CD4-positive, alpha-beta T cell (primary cell): ENCODE results near the gene KLF15. TPM values are rescaled to one million over a fixed set of nuclear protein-coding genes. Genes with fewer than 3 reads are reported as not detected.
A peak's percentile ranks its signal among the peaks of the same experiment; 100 is the strongest.

Experiments used
- ATAC-seq: fragments of 200-7000 bp; cut with Tn5 transposase; one replicate; pipeline ENCODE4 v1.10.0; 2022; ENCODE audit warnings: mild to moderate bottlenecking; ENCODE audit not compliant: poor library complexity
- CTCF ChIA-PET: fragments of 350-600 bp; sonication (Branson Sonifier 250); formaldehyde crosslinking; loops from one replicate; lab custom pipeline; 2021; ENCODE audit warnings: antibody characterized with exemption, inconsistent platforms; lab: Charles Lee
- POLR2A ChIA-PET: fragments of 350-600 bp; sonication (Branson Sonifier 250); formaldehyde crosslinking; loops from one replicate; lab custom pipeline; 2021; ENCODE audit warnings: antibody characterized with exemption, inconsistent platforms; lab: Charles Lee
- DNase-seq, 14 experiments: peaks; one replicate each; pipeline ENCODE4 v3.0.0-alpha.2; 2013 to 2020; ENCODE audit warnings: mixed read lengths in 2 of 14
- H3K27ac ChIP-seq, 2 donors: one replicate each; pipeline versions ENCODE4 v1.5.1 to v1.7.0; 2013; ENCODE audit warnings: low read length in 2 of 2, low read depth in 1 of 2, mild to moderate bottlenecking in 1 of 2
- H3K27me3 ChIP-seq, 2 experiments: 1 replicate in 1 of 2; 2 replicates in 1 of 2; pipeline versions ENCODE4 v1.6.1 to v1.7.0; 2013; ENCODE audit warnings: low read length in 2 of 2, control low read depth in 1 of 2, mild to moderate bottlenecking in 1 of 2, moderate library complexity in 1 of 2; ENCODE audit not compliant: insufficient read depth in 2 of 2, control insufficient read depth in 1 of 2
- H3K36me3 ChIP-seq: one replicate; pipeline ENCODE4 v1.6.1; 2013; ENCODE audit warnings: low read length, control low read depth; ENCODE audit not compliant: insufficient read depth
- H3K4me1 ChIP-seq: one replicate; pipeline ENCODE4 v1.6.1; 2013; ENCODE audit warnings: low read length, control low read depth; ENCODE audit not compliant: insufficient read depth
- H3K4me3 ChIP-seq: one replicate; pipeline ENCODE4 v1.5.1; 2013; ENCODE audit warnings: mild to moderate bottlenecking, low read length, moderate library complexity
- H3K9me3 ChIP-seq, 2 experiments: 1 replicate in 1 of 2; 2 replicates in 1 of 2; pipeline versions ENCODE4 v1.6.1 to v1.7.0; 2013; ENCODE audit warnings: low read length in 2 of 2, mild to moderate bottlenecking in 2 of 2, control low read depth in 1 of 2, moderate library complexity in 1 of 2; ENCODE audit not compliant: control insufficient read depth in 1 of 2, insufficient read depth in 1 of 2
- H3K27ac Mint-ChIP-seq: one replicate; pipeline ENCODE4 v1.8.0; 2020; ENCODE audit warnings: mixed read lengths
- H3K27me3 Mint-ChIP-seq: one replicate; pipeline ENCODE4 v1.8.0; 2021; ENCODE audit warnings: mixed read lengths
- H3K36me3 Mint-ChIP-seq: one replicate; pipeline ENCODE4 v1.8.0; 2021; ENCODE audit warnings: low read depth, mixed read lengths
- H3K4me1 Mint-ChIP-seq: one replicate; pipeline ENCODE4 v1.8.0; 2021; ENCODE audit warnings: low read depth, mixed read lengths
- H3K4me3 Mint-ChIP-seq: one replicate; pipeline ENCODE4 v1.8.0; 2020; ENCODE audit warnings: mild to moderate bottlenecking, mixed read lengths
- H3K9me3 Mint-ChIP-seq: one replicate; pipeline ENCODE4 v1.8.0; 2020; ENCODE audit warnings: mixed read lengths
- intact Hi-C, 2 experiments: fragments of 100-400 bp; cut with DNase I in 1 of 2; cut with micrococcal nuclease in 1 of 2; formaldehyde crosslinking; loops; one replicate each; pipeline versions ENCODE4 v1.15.1 to v1.9.0; 2023 to 2025; cut with DNase I, micrococcal nuclease
- total RNA-seq, 174 experiments: library from RNA in 2 of 174; stranded (reverse) in 2 of 174; gene quantifications; one replicate each; pipeline ENCODE4 v1.2.3 and lab custom pipeline; 2021 to 2026
- TF ChIP-seq, protein P1 (sequence below): fragments of 200-600 bp; IDR thresholded peaks from one replicate; pipeline ENCODE4 v1.8.0; 2022; ENCODE audit warnings: antibody characterized with exemption, mild to moderate bottlenecking

The KLF15 gene
- total RNA-seq, 2 experiments from 2014 or later = 0.30 TPM; not detected in 1

- POLR2A ChIA-PET = no interaction called here
- no peak overlapping the region for H3K27ac ChIP-seq
- intact Hi-C loops = no loop called here
- H3K4me3 ChIP-seq = no peak overlapping the region
- Mint-ChIP-seq H3K27ac (no peak overlapping the region), H3K4me1 (no peaks in the 10 kb centered on the region), H3K9me3 (no peaks in the 10 kb centered on the region), H3K36me3 (no peaks in the 10 kb centered on the region), H3K4me3 (no peak overlapping the region), H3K27me3 (no peaks in the 10 kb centered on the region)
- no peaks in the 10 kb centered on the region for H3K9me3 ChIP-seq
- H3K36me3 ChIP-seq = no peaks in the 10 kb centered on the region
- TF ChIP-seq, protein P1, sequence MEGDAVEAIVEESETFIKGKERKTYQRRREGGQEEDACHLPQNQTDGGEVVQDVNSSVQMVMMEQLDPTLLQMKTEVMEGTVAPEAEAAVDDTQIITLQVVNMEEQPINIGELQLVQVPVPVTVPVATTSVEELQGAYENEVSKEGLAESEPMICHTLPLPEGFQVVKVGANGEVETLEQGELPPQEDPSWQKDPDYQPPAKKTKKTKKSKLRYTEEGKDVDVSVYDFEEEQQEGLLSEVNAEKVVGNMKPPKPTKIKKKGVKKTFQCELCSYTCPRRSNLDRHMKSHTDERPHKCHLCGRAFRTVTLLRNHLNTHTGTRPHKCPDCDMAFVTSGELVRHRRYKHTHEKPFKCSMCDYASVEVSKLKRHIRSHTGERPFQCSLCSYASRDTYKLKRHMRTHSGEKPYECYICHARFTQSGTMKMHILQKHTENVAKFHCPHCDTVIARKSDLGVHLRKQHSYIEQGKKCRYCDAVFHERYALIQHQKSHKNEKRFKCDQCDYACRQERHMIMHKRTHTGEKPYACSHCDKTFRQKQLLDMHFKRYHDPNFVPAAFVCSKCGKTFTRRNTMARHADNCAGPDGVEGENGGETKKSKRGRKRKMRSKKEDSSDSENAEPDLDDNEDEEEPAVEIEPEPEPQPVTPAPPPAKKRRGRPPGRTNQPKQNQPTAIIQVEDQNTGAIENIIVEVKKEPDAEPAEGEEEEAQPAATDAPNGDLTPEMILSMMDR = no peak
- peak in 1 of 14 experiments; percentile 27 for DNase-seq
- H3K27me3 ChIP-seq = no peaks in the 10 kb centered on the region
- CTCF ChIA-PET = no interaction called here
- H3K4me1 ChIP-seq = no peaks in the 10 kb centered on the region
- ATAC-seq = no peak
Observed at GRCh38 chr3:126349071-126349470, 8.1 kb downstream of the KLF15 start.

DNA sequence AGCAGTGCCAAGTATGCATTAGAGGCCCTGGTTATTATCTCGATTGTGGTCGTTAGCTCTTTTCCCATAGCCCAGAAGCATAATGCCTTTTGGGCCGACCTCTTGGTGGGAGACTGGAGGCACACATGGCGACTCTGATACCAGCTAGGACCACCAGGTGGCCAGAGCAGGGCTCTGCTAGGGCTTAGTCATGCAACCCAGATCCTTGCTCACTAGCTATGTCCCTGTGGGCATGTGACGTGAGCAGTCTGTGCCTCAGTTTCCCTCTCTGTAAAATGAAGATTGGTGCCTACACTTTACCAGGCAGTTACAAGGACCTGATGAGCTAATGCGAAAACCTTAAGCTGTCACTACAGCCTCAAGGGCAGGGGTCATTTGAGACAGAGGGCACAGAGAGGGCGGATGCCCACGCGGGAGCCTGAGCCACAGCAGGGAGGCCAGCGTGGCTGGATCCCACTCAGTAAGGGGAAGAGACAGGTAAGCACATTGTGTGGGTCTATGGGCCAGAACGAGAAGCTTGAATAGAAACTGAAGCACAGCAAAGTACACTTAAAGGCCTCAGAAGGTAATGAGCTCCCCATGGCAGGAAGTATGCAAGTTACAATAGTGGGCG is 8.8 kb downstream of the KLF15 start:
- intact Hi-C loops = no loop called here
- Mint-ChIP-seq H3K27me3 (no peaks in the 10 kb centered on the region), H3K4me1 (no peaks in the 10 kb centered on the region), H3K36me3 (no peaks in the 10 kb centered on the region), H3K27ac (no peak overlapping the region), H3K4me3 (no peak overlapping the region), H3K9me3 (no peaks in the 10 kb centered on the region)
- no peak overlapping the region for H3K4me3 ChIP-seq
- POLR2A ChIA-PET = no interaction called here
- H3K36me3 ChIP-seq = no peaks in the 10 kb centered on the region
- no peak for ATAC-seq
- no peak overlapping the region for H3K27ac ChIP-seq
- DNase-seq = peak in 2 of 14 experiments; percentile 1 to 6
- H3K9me3 ChIP-seq = no peaks in the 10 kb centered on the region
- TF ChIP-seq, protein P1 = no peak
- H3K27me3 ChIP-seq = no peaks in the 10 kb centered on the region
- no peaks in the 10 kb centered on the region for H3K4me1 ChIP-seq
- CTCF ChIA-PET = no interaction called here

DNA sequence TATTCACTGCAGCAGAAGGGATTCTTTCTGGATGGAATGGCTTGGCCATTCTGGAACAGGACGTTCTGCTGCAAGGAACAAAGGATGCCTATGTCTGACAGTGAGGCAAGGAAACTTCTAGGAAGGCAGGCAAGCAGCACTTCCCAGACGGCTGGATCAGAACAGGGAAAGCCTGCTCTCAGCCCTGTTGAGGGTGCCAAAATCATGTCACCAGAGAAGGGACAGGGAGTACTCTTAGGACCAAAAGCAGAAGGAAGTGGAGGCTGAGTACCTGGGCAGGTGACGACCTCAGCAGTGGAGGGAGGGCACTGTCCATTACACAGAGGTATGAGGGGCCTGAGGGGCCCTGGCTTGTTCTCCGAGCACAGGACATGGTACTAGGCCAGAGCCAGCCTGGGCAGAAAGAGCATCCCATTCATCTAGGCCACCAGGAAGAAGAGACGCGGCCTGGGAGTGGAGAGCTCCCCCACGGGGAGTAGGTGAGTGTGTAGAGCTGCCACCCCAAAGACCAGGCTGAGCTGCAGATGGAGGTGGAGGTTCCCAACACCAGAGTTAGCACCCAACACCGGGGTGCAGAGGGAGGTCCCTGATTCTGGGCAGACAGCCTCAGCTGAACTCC is 9.6 kb downstream of the KLF15 start:
- no peak for ATAC-seq
- no peaks in the 10 kb centered on the region for H3K27me3 Mint-ChIP-seq

More for the DNA sequence above, 9.6 kb downstream of the KLF15 start:
- H3K4me3 Mint-ChIP-seq = no peak overlapping the region
- H3K36me3 Mint-ChIP-seq = no peaks in the 10 kb centered on the region
- H3K27ac ChIP-seq = no peak overlapping the region
- no peaks in the 10 kb centered on the region for H3K9me3 Mint-ChIP-seq
- no peaks in the 10 kb centered on the region for H3K27me3 ChIP-seq
- intact Hi-C loops = no loop called here
- POLR2A ChIA-PET = no interaction called here
- H3K4me1 ChIP-seq = no peaks in the 10 kb centered on the region
- no peaks in the 10 kb centered on the region for H3K36me3 ChIP-seq
- CTCF ChIA-PET = no interaction called here
- no peaks in the 10 kb centered on the region for H3K9me3 ChIP-seq
- H3K4me3 ChIP-seq = no peak overlapping the region
- peak in 2 of 14 experiments; percentile 0 to 26 for DNase-seq
- TF ChIP-seq, protein P1 = no peak
- H3K4me1 Mint-ChIP-seq = no peaks in the 10 kb centered on the region
- H3K27ac Mint-ChIP-seq = no peak overlapping the region
